Activated CD4-positive, CD25-positive, alpha-beta regulatory T cell treated with anti-CD3 and anti-CD28 coated beads, Interleukin-2, amount 50 U/mL, for 72 hours (primary cell): ENCODE data around the gene KCTD17.

Source experiments
- DNase-seq: peaks from one replicate; pipeline ENCODE4 v3.0.0; 2021

The KCTD17 gene, protein sequence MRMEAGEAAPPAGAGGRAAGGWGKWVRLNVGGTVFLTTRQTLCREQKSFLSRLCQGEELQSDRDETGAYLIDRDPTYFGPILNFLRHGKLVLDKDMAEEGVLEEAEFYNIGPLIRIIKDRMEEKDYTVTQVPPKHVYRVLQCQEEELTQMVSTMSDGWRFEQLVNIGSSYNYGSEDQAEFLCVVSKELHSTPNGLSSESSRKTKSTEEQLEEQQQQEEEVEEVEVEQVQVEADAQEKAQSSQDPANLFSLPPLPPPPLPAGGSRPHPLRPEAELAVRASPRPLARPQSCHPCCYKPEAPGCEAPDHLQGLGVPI

DNA sequence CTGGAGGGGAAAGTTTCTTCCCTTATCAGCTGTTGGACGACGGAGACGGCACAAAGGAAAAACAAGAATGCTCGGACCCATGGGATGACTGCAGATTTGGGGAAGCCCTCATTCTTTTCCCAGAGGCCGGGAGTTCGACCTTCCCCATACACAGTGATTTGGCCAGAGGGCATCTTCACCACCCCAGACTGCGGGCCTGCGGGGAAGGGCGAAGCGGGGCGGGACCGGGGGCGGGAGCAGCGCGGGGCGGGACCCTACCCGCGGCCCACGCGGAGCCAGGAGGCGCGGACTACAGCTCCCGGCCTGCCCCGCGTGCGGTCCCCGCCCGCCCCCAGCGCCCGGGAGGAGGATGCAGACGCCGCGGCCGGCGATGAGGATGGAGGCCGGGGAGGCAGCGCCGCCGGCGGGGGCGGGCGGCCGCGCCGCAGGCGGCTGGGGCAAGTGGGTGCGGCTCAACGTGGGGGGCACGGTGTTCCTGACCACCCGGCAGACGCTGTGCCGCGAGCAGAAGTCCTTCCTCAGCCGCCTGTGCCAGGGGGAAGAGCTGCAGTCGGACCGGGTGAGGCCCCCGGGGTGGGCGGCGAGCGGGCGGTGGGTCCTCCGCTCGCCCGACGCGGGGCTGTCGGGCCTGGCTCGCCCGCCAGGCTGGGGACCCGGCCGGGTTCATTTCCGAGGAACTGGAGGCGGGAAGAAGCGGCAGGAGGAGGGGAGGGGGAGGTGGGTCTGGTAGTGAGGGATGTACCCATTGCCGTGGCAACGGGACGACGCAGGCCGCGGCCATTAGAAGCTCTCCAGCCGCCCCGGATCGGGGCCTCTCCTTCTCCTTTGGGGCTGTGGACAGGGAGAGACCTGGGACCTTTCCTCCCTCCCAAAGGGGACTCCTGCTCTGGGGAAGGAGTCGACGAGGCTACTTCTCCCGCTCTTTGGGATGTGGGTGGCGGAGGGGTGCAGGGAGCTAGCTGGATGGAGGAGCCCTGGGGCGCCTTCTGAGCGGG lies at the start of gene KCTD17:
Gene KCTD17 (plus strand): TSS at position 352 of the 995 bp plus-strand sequence. CDS start 19 bp downstream, at position 371.
- DNase-seq: peak; percentile 80

DNA sequence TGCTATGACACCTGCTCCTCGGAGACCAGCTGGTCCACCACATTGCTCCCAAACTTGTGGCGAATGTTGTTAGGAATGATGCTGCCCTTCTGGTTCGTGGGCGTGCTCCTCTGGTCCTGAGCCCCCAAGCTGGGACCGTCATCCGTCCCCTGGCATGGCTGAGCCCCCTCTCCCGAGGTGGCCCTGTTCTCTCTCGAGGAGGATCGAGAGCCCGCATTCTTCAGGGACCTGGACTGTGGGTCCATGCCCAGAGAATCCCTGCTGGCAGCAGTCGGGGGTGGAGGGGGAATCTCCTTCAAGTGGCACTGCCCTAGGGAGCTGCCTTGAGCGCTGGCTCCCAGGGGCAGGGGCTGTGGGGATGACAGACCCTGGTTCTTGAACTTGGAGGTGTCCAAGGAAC lies 49.7 kb upstream of the KCTD17 start:
- DNase-seq: no peak

DNA sequence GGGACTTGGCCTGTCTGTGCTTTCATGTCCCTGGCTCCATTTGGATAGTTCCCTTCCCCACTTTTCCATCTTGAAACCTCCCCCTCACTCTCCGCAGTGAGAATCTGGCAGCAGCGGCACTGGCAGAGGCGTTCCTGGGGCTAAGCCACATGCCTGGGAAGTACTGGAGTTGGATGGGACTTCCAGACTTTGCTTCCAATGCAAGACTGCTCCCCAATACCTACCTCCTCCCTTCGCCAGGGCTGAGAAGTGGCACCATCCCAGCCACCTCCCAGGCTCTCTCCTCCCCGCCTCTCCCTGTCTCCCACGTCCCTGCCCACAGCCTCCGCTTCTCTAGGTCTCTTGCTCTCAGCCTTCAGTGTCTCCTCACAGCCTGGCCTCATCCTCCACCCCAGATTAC lies 48.9 kb upstream of the KCTD17 start:
- DNase-seq: no peak

DNA sequence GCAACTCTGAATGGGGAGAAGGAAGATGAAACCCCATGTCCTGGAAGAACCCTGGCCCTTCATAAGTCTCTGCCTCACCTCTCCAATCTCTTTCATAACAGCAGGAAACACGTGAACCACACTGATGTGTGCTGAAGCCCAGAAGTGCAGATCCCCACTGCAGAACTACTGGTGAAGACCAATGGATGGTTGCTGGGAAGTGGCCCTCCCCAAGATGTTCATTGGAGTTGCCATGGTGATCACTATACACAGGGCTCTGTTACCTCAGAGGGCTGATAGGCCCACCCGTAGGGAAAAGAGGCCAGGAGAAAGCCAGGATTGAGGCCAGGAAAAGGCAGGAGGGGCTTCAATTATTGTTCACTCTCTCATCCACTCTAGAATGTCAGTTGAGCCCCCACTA lies 43.9 kb upstream of the KCTD17 start:
- DNase-seq: no peak

DNA sequence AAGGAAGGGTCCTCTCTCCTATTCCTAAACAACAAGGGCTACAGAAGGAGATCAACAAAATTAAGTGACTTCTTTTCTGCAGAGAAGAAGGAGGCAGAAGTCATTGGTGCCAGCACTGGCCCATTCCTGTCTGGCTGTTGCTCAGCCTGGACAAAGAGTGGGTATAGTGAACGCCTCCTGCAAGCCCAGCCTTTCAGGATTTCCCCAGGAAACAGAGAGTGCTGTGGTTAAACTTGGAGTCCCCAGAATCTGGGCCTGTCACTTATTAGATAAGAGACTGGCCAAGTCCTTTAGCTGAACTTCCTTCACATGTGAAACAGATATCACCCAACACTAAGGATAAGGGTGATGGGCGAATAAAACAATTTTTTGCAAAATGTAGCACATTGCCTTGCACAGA lies 43.2 kb upstream of the KCTD17 start:
- DNase-seq: no peak

DNA sequence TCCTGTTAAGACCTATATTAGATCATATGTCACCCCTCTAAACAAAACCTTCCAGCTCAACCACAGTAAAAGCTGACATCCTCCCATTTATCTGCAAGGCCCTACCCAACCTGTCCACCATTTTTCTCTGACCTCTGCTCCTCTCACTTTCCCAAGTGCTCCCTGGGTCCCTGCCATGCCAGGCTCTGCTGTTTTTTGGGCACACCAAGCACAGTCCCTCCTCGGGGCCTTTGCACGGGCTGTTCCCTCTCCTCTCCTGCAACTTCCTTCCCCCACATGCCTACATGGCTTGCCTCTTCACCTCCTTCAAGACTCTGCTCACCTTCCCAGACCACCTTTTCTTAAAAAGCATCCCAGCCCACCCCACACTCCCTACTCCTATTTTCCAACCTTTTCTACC lies 42.1 kb upstream of the KCTD17 start:
- no peak for DNase-seq

DNA sequence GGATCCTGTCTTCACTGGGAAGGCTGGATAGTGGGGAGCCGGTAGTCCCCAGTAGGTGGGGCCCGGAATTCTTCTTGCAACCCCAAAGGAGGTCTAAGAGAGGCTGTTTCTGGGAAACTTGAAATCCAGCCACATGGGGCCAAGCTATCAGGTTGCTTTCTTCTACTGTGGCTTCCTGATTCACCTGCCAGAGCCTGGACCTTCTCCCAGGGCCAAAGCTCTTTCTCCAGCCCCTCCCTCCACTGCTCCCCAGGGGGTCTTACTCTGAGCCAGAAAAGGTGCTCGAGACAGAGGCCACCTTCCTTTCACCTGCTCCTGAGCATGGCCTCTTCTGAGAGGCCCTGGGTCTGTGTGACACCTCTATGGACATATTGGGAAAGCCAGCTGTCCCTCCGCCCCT lies 41.4 kb upstream of the KCTD17 start:
- DNase-seq: no peak

DNA sequence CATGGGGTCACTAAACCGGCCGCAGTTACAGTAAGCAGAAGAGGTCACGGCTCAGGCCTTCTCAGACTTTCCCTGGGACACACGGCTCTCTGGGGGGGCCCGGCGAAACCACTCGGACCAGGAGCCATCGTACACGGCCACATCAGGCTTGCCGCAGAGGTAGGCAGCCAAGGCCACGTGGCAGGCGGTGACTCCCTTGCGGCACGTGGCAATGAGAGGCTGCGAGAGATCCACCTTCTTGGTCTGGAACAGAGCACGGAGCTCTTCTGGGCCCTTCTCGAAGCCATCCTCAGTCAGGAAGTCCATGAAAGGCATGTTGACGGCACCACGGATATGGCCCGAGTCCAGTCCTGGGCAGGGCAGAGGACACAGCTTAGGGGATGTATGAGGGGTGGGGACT lies 40.6 kb upstream of the KCTD17 start:
- no peak for DNase-seq

DNA sequence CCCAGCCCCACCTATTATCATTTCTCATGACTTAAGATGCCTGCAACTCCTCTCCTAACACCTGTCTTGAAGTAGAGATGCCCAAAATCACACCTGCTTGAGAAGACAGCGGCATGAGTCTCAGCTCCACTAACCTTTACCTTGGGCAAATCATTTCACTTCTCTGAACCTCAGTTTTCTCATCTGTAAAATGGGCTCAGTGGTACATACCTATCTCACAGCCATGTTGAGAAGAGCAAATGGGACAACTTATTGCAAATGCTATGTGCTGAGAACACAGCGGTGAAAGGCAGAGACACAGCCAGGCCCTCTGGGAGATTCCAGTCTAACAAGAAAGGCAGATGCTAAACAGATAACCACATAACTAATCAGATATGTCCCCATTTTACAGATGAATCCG lies 40.1 kb upstream of the KCTD17 start:
- DNase-seq: no peak

DNA sequence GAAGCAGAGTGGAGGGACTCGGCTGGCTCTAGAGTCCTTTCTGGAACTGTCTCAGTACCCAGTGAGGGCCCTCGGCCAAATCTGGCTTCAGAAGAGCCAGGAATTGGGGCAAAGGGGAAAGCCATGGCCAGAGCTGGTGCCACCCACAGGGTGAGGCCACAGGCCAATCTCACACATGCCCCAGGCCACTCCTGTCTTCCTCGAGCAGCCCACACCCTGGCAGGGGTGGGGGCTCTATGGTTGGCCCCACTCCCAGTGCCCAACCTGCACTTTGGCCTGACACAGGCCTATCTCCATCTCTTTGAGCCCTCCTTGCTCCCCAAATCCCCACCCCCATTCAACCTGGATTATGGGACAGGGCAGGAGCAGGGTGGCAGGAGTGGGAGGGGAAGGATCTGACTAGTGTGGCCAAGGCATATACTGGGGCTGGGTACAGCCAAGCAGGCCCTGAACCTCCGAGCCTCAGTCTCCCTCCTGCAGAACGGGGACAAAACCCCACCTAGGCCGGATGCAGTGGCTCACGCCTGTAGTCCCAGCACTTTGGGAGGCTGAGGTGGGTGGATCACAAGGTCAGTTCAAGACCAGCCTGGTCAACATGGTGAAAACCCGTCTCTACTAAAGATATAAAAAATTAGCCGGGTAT lies 39.2 kb upstream of the KCTD17 start:
- no peak for DNase-seq

DNA sequence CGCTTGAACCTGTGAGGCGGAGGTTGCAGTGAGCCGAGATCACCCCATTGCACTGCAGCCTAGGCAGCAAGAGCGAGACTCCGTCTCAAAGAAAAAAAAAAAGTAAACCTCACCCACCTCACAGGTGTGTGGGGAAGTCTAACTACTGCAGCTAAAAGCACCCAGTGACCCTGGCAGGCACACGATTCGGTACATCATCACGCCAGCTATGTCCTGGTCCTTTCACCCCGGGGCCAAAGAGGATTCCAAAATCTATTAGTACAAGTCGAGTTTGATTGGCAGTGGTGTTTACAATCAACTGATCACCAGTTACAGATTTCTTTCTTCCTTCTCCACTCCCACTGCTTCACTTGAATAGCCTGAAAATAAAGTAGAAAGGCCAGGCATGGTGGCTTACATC lies 38.6 kb upstream of the KCTD17 start:
- no peak for DNase-seq

DNA sequence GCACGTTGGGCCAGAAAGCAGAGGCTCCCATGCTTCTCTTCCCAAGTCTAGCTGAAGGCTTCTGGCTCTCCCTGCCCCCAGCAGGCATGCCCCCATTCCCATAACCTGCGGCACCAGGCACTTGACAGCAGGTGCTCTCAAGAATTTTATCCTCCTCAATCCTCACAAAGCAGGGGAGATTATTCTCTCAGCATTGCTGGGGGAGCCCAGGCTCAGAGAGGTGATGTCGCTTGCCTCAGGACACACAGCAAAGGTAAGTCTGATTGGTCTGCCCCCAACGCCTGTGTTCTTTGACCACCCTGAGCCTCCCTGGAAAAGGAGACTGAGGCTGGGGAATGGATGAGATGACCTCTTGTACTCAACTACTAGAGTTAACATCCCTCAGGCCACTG lies 37.1 kb upstream of the KCTD17 start:
- no peak for DNase-seq

DNA sequence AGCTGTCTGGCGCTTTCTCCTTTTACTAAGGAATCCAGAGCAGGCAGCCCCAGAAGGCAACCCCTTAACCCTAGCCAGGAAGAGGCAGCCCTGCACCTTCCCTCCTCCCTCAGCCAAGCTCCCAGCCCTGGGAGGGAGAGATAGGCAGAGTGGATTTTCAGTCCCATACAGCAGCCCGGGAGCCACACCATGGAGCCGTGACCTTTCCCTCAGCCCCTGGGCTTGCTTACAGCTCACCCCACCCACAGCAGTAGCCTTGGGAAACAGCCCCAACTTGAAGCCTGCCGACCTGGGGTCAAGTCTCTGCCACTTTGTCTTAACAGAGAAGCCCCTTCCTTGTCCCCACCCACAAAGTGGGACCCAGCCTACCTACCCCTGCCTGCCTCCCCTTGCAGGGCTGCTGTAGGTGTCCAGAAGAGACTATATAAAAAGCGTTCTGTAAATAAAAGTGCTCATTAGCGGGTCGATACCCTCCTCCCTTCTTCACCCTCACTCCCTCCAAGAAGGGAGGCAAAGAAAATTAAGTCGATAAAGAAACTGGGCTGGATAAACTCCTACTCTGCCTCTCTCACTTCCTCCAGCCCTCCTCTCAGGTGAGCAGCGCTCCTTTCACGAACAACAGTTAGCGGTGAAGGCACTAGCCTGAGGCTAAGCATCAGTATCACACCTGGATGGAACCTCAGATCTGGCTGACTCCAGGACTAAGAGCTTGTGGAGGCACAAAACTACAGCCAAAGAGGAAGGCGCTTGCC lies 36.5 kb upstream of the KCTD17 start:
- DNase-seq: no peak

DNA sequence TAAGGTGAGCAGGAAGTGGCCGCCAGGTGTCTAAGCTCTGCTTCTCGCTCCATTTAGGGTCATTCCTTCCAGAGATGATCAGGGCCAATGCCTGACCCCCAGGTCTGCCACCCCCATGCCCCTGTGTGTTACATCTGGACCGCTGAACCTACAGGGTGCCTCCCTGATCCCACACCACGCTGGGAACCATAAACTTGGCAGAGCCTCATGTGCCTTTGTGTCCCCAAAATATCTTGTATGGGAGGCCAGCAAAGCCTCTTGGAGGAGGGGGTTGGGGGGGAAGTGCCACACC lies 36.0 kb upstream of the KCTD17 start:
- no peak for DNase-seq

DNA sequence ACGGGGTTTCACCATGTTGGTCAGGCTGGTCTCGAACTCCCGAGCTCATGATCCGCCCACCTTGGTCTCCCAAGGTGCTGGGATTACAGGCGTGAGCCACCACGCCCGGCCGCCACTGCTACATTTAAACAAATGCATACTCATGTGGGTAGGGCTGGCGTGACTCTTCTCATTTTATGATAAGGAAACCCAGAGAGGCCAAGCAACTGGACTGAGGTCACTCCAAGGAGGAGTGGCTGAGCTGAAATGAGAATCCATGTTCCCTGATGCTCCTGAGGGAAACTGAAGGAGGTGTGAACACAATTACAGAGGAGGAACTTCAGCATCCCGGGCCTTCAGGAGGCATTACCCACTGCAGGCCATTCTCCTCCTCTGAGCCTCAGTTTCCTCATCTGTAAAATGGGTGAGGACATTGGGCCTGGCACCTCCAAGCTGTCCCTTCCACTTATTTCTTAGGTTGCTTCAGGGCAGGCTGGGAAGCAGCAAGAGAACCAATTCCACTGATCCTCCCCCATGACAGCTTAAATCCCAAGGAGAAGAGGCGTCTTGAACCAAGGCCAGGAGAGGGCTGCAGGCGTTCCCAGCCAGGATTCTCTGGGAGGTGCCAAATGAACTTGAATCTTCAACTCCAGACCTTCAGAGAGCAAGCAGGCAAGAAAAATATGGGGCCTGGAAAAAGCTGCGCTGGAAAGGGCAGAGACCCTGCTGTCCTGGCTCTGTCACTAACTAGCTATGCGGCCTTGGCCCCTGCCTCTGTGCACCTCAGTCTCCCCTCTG lies 35.2 kb upstream of the KCTD17 start:
- no peak for DNase-seq

DNA sequence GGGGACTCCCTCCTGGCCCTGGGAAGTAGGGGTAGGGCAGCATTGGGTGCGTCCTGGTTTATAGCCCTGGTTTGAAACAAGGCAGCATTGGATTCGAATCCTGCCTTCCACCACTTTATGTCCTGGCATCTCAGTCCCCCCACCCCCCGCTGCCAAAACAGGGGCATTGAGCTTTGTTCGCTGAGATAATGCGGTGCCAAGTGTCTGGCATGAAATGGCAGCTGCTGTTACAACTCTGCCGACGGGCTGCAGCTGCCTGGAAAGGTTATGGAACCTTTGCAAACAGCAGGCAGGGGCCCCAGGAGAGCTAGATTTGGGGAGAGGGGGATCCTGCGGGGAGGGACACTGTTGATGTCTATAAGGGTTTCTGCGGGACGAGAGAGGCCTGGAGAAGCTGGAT lies 34.2 kb upstream of the KCTD17 start:
- no peak for DNase-seq

DNA sequence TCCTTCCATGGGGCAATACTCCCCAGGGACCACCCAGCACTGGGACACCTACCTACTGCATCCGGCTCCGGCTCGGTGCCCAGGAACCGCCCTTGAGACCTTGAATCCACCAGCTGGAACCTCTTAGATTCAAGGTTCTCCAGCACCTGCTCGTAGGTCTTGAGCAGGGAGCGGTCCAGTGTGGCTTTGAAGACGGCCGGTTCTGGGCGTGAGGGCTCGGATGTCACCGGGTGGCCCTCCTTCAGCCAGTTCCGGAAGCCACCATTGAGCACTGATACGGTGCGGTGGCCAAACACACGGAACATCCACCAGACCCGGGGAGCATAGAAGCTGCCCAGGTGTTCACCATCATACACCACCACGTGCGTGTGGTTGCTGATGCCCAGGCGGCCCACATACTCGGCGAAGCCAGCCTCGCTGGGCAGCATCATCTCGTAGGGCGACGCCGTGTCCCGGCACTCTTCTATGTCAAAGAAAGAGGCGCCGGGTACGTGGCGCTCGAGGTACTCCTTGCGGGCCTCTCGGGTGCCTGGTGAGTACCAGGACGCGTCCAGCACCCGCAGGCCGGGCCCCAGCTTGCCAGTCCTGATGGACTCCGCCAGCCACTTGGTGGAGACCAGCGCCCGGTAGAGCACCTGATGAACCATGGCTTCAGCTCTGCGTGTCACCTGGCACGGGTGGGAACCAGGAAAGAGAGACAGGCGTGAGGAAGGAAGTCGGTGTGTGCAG lies 33.3 kb upstream of the KCTD17 start:
- DNase-seq: no peak

DNA sequence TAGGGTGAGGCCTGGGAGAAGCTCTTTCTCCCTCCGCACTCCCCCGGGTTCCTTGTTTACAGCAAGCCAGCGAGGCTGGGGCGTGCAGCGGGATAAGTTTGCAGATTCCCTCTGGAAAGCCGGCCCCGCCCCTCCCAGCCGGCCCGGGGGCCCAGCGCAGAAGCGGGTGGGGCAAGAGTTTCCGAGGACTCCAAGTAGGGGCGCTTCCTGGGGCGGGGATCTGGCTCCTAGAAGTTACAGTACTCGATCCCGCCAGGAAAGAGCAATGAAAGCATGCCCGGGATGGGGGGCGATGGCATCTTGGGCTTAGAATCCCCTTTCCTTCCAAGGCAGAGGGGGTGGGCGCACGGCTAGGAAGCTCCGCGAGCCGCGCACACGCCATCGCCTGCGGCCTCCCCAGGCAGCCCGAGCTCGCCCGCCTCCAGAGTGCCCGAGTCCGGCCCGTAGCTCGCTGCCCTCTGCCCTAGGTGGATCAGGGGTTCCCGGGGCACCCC lies 32.7 kb upstream of the KCTD17 start:
- DNase-seq: no peak

DNA sequence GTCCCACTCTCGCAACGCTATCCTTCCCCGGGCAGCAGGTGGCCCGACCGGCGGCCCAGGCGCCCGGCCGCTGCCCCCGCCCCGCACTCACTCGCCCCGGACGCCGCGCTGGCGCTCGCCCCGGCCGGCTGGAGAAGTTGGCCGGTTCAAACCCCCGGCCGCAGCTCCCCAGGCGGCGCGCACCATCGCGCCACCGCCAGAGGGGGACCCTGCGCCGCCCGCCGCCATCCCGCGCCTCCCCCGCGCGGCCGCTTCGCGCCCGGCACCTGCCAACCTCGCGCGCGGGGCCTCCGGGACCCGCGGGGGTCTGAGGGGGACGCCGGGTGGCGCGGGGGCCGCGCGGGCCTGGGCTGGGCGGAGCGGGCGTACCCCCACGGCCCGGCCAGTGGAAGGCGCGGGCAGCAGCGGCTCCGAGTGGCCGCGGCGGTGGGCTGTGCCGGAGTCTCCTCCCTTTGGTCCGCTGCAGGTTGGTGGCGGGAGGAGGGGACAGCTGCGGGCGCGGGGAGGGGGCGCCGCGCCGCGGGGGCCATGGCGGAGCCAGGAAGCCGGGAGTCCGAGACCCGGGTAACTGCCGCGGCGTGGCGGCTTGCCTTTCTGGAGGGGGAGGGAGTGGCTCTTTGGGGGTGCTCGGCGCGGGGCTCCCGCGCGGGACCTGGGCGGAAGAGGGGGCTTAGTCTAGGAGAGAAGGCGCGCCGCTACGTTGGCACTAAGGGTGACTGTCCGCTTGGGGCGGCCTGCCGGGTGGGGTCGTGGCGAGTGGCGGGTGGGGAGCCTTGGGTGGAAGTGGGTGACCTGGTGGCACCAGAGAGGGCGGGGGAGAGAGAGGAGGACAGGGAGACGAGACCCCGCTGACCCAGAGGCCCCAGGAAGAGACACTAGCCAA lies 32.0 kb upstream of the KCTD17 start, which contains the start of the genes MPST and TST:
Gene MPST (plus strand): TSS at position 434 of the 883 bp plus-strand sequence. CDS start 95 bp downstream, at position 529.
Gene TST (minus strand): TSS at position 139 of the 883 bp plus-strand sequence. CDS start 715 bp downstream, outside the sequence.
- DNase-seq: peak; percentile 67

DNA sequence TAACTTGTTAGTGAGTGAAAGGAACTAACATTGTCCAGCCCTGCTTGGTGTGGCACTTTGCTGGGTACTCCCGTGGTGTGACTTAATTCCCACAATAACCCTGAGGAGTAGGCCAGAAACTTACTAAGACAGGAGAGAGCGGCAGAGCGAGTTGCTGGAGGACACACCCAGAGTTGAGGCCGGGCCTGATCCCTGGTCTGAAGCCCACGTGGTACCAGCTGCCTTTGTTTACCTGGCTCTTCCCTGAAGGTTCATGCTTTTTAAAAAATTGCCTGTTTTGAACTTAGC lies 31.4 kb upstream of the KCTD17 start:
- DNase-seq: no peak
